H1 (cell line): Measurements from ENCODE around the gene UBE2E2. TPM values are rescaled to one million over a fixed set of nuclear protein-coding genes. Genes with fewer than 3 reads are reported as not detected.

Source experiments
- FOSL1 ChIP-seq: IDR thresholded peaks from 2 replicates; pipeline ENCODE4 v1.6.1; 2011; ENCODE audit warnings: mild to moderate bottlenecking, low read depth, low read length, moderate library complexity; ENCODE audit not compliant: insufficient read depth
- GTF2F1 ChIP-seq: IDR thresholded peaks from 2 replicates; pipeline ENCODE4 v1.6.1; 2012; ENCODE audit warnings: low read depth, low read length, improper control_type of control experiment, borderline replicate concordance
- HDAC2 ChIP-seq, 2 experiments: fragments of 300-600 bp in 1 of 2; sonication (generic) in 1 of 2; IDR thresholded peaks; 2 replicates each; pipeline ENCODE4 v1.6.1; 2011 to 2012; ENCODE audit warnings: low read depth in 2 of 2, low read length in 2 of 2, mild to moderate bottlenecking in 2 of 2, moderate library complexity in 2 of 2, borderline replicate concordance in 1 of 2, inconsistent platforms in 1 of 2
- RXRA ChIP-seq: IDR thresholded peaks from 2 replicates; pipeline ENCODE4 v1.6.1; 2011; ENCODE audit warnings: low read depth, mild to moderate bottlenecking, low read length, moderate library complexity; ENCODE audit not compliant: insufficient read depth
- SIX5 ChIP-seq: IDR thresholded peaks from 2 replicates; pipeline ENCODE4 v1.6.1; 2011; ENCODE audit warnings: mild to moderate bottlenecking, low read depth, low read length
- SP2 ChIP-seq: IDR thresholded peaks from 2 replicates; pipeline ENCODE4 v1.6.1; 2012; ENCODE audit warnings: mild to moderate bottlenecking, low read length, inconsistent platforms
- TEAD4 ChIP-seq: IDR thresholded peaks from 2 replicates; pipeline ENCODE4 v1.6.1; 2012; ENCODE audit warnings: low read depth, low read length, inconsistent platforms, mixed read lengths
- YY1 ChIP-seq: IDR thresholded peaks from 2 replicates; pipeline ENCODE4 v1.6.1; 2011; ENCODE audit warnings: low read depth, mild to moderate bottlenecking, low read length
- polyA plus RNA-seq, 7 experiments: library from polyadenylated mRNA; depleted of rRNA in 3 of 7; stranded (reverse) in 5 of 7; unstranded in 2 of 7; fragments of >200 nt in 5 of 7; fragments of 200-250 nt in 2 of 7; gene quantifications; 1 replicate in 5 of 7; 2 replicates in 1 of 7; 4 replicates in 1 of 7; pipeline versions ENCODE4 v1.2.1 to v1.2.3, GENCODE V29; 2011 to 2013; ENCODE audit warnings: missing spikeins in 2 of 7, mixed read lengths in 2 of 7
- total RNA-seq: library from RNA; stranded (reverse); fragmentation: NEBNext Ultra II Directional; extraction: Animal tissue kit (Norgen Biotek cat#: 25700); gene quantifications from 2 replicates; pipeline ENCODE4 v1.2.1, GENCODE V29; 2021
- TF ChIP-seq, protein P1 (sequence below): fragments of 300-600 bp; sonication (generic); IDR thresholded peaks from 2 replicates; pipeline ENCODE4 v1.7.1; 2012; ENCODE audit warnings: low read length, moderate library complexity, mild to moderate bottlenecking, inconsistent platforms; ENCODE audit not compliant: insufficient replicate concordance
- TF ChIP-seq, protein P2 (sequence below): IDR thresholded peaks from 2 replicates; pipeline ENCODE4 v1.6.1; 2012; ENCODE audit warnings: low read length, inconsistent platforms

UBE2E2 gene
- total and polyA plus RNA-seq, 2 of the 8 experiments (the other 6 are each of a cell fraction or from before 2014, with no cell fraction given) = 57.6 to 70.6 TPM

- TF ChIP-seq, protein P1, sequence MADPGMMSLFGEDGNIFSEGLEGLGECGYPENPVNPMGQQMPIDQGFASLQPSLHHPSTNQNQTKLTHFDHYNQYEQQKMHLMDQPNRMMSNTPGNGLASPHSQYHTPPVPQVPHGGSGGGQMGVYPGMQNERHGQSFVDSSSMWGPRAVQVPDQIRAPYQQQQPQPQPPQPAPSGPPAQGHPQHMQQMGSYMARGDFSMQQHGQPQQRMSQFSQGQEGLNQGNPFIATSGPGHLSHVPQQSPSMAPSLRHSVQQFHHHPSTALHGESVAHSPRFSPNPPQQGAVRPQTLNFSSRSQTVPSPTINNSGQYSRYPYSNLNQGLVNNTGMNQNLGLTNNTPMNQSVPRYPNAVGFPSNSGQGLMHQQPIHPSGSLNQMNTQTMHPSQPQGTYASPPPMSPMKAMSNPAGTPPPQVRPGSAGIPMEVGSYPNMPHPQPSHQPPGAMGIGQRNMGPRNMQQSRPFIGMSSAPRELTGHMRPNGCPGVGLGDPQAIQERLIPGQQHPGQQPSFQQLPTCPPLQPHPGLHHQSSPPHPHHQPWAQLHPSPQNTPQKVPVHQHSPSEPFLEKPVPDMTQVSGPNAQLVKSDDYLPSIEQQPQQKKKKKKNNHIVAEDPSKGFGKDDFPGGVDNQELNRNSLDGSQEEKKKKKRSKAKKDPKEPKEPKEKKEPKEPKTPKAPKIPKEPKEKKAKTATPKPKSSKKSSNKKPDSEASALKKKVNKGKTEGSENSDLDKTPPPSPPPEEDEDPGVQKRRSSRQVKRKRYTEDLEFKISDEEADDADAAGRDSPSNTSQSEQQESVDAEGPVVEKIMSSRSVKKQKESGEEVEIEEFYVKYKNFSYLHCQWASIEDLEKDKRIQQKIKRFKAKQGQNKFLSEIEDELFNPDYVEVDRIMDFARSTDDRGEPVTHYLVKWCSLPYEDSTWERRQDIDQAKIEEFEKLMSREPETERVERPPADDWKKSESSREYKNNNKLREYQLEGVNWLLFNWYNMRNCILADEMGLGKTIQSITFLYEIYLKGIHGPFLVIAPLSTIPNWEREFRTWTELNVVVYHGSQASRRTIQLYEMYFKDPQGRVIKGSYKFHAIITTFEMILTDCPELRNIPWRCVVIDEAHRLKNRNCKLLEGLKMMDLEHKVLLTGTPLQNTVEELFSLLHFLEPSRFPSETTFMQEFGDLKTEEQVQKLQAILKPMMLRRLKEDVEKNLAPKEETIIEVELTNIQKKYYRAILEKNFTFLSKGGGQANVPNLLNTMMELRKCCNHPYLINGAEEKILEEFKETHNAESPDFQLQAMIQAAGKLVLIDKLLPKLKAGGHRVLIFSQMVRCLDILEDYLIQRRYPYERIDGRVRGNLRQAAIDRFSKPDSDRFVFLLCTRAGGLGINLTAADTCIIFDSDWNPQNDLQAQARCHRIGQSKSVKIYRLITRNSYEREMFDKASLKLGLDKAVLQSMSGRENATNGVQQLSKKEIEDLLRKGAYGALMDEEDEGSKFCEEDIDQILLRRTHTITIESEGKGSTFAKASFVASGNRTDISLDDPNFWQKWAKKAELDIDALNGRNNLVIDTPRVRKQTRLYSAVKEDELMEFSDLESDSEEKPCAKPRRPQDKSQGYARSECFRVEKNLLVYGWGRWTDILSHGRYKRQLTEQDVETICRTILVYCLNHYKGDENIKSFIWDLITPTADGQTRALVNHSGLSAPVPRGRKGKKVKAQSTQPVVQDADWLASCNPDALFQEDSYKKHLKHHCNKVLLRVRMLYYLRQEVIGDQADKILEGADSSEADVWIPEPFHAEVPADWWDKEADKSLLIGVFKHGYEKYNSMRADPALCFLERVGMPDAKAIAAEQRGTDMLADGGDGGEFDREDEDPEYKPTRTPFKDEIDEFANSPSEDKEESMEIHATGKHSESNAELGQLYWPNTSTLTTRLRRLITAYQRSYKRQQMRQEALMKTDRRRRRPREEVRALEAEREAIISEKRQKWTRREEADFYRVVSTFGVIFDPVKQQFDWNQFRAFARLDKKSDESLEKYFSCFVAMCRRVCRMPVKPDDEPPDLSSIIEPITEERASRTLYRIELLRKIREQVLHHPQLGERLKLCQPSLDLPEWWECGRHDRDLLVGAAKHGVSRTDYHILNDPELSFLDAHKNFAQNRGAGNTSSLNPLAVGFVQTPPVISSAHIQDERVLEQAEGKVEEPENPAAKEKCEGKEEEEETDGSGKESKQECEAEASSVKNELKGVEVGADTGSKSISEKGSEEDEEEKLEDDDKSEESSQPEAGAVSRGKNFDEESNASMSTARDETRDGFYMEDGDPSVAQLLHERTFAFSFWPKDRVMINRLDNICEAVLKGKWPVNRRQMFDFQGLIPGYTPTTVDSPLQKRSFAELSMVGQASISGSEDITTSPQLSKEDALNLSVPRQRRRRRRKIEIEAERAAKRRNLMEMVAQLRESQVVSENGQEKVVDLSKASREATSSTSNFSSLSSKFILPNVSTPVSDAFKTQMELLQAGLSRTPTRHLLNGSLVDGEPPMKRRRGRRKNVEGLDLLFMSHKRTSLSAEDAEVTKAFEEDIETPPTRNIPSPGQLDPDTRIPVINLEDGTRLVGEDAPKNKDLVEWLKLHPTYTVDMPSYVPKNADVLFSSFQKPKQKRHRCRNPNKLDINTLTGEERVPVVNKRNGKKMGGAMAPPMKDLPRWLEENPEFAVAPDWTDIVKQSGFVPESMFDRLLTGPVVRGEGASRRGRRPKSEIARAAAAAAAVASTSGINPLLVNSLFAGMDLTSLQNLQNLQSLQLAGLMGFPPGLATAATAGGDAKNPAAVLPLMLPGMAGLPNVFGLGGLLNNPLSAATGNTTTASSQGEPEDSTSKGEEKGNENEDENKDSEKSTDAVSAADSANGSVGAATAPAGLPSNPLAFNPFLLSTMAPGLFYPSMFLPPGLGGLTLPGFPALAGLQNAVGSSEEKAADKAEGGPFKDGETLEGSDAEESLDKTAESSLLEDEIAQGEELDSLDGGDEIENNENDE = no peak
- TF ChIP-seq SIX5 (no peak), TEAD4 (no peak), SP2 (no peak), YY1 (no peak), HDAC2 (IDR thresholded peaks at IDR 0.05; ENCODE audit: borderline replicate concordance in 1 of 2, low read depth in 2 of 2, low read length in 2 of 2) (no peak), RXRA (no peak), FOSL1 (no peak), GTF2F1 (no peak)
- TF ChIP-seq, protein P2, sequence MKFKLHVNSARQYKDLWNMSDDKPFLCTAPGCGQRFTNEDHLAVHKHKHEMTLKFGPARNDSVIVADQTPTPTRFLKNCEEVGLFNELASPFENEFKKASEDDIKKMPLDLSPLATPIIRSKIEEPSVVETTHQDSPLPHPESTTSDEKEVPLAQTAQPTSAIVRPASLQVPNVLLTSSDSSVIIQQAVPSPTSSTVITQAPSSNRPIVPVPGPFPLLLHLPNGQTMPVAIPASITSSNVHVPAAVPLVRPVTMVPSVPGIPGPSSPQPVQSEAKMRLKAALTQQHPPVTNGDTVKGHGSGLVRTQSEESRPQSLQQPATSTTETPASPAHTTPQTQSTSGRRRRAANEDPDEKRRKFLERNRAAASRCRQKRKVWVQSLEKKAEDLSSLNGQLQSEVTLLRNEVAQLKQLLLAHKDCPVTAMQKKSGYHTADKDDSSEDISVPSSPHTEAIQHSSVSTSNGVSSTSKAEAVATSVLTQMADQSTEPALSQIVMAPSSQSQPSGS = no peak
These were observed 252.6 kb downstream of the UBE2E2 start (continued) for GRCh38 chr3:23455775-23456174.
